Thyroid gland (tissue), 4 donors: ENCODE data around the gene NT5C1A.

Experiments used
- POLR2A ChIP-seq, 2 donors: fragments of 450-650 bp; IDR thresholded peaks; one replicate each; pipeline ENCODE4 v1.6.1; 2017; ENCODE audit warnings: antibody characterized with exemption in 2 of 2, mild to moderate bottlenecking in 2 of 2, moderate library complexity in 1 of 2
- TF ChIP-seq, protein P1 (sequence below), 6 experiments: fragments of 200-600 bp in 3 of 6; fragments of 450-650 bp in 3 of 6; sonication (generic) in 3 of 6; IDR thresholded peaks; one replicate each; pipeline ENCODE4 v1.5.1; 2016 to 2019; ENCODE audit warnings: antibody characterized with exemption in 6 of 6, mild to moderate bottlenecking in 2 of 6, inconsistent platforms in 1 of 6, moderate library complexity in 1 of 6

DNA sequence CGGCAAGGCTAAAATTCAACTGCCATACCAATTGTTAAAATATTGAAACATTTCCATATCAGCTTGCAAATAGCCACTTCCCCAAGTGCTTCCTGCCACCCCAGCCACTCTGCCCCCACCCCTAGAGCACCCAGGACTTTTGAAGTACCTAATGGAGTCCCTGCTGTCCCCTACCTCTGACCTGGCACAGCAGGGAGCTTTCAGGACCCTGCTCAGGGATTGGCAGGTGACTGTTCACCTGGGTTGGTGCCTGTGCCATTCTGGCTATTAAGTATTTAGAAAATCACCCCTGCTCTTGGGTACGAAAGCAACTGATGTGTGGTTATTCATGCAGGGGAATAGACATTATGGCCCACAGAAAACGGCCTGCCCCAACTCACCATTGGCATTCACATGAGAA lies 28.4 kb upstream of the NT5C1A start:
- no peak for TF ChIP-seq POLR2A (IDR thresholded peaks at IDR 0.05)
- TF ChIP-seq, protein P1, sequence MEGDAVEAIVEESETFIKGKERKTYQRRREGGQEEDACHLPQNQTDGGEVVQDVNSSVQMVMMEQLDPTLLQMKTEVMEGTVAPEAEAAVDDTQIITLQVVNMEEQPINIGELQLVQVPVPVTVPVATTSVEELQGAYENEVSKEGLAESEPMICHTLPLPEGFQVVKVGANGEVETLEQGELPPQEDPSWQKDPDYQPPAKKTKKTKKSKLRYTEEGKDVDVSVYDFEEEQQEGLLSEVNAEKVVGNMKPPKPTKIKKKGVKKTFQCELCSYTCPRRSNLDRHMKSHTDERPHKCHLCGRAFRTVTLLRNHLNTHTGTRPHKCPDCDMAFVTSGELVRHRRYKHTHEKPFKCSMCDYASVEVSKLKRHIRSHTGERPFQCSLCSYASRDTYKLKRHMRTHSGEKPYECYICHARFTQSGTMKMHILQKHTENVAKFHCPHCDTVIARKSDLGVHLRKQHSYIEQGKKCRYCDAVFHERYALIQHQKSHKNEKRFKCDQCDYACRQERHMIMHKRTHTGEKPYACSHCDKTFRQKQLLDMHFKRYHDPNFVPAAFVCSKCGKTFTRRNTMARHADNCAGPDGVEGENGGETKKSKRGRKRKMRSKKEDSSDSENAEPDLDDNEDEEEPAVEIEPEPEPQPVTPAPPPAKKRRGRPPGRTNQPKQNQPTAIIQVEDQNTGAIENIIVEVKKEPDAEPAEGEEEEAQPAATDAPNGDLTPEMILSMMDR (IDR thresholded peaks at IDR 0.05) = no peak
